ENCODE data around the gene RIMS4. TPM values are rescaled to one million over a fixed set of nuclear protein-coding genes. Genes with fewer than 3 reads are reported as not detected.

The RIMS4 gene
- 0.07 TPM for polyA plus RNA-seq (2013, experiment 1 of 2; ENCODE audit: insufficient read length)
- 0.26 TPM for polyA plus RNA-seq (2013, experiment 2 of 2; ENCODE audit: insufficient read length)

GRCh38 chr20:44810391-44811149 lies at the start of gene RIMS4:
TSS of gene RIMS4 (minus strand) at chr20:44810546. CDS start at chr20:44810271, 275 bp downstream.
- DNase-seq, result no peak

GRCh38 chr20:44858606-44859360 lies 48.4 kb upstream of the RIMS4 start:
- no peak for DNase-seq

- no peak for DNase-seq
Observed at GRCh38 chr20:44856856-44857448, 46.6 kb upstream of the RIMS4 start.

- DNase-seq, result no peak
Observed at GRCh38 chr20:44856442-44856841, 46.1 kb upstream of the RIMS4 start.

GRCh38 chr20:44851545-44851944 lies 41.2 kb upstream of the RIMS4 start:
- DNase-seq, result no peak

GRCh38 chr20:44850837-44851236 lies 40.5 kb upstream of the RIMS4 start:
- DNase-seq, result no peak

- DNase-seq, result no peak
Observed at GRCh38 chr20:44850272-44850671, 39.9 kb upstream of the RIMS4 start.

GRCh38 chr20:44849703-44850102 lies 39.4 kb upstream of the RIMS4 start:
- no peak for DNase-seq

- DNase-seq, result no peak
Observed at GRCh38 chr20:44848254-44849015, 38.1 kb upstream of the RIMS4 start.

- DNase-seq, result no peak
Observed at GRCh38 chr20:44843876-44844275, 33.5 kb upstream of the RIMS4 start.

- DNase-seq, result no peak
Observed at GRCh38 chr20:44841955-44842354, 31.6 kb upstream of the RIMS4 start.

- DNase-seq, result no peak
Observed at GRCh38 chr20:44840826-44841225, 30.5 kb upstream of the RIMS4 start.

- no peak for DNase-seq
Observed at GRCh38 chr20:44839481-44839880, 29.1 kb upstream of the RIMS4 start.

GRCh38 chr20:44838521-44838920 lies 28.2 kb upstream of the RIMS4 start:
- no peak for DNase-seq

GRCh38 chr20:44837946-44838345 lies 27.6 kb upstream of the RIMS4 start:
- DNase-seq, result no peak

GRCh38 chr20:44836601-44837120 lies 26.3 kb upstream of the RIMS4 start:
- no peak for DNase-seq

GRCh38 chr20:44835661-44836221 lies 25.4 kb upstream of the RIMS4 start:
- no peak for DNase-seq

GRCh38 chr20:44835116-44835515 lies 24.8 kb upstream of the RIMS4 start:
- DNase-seq, result no peak

- DNase-seq, result no peak
Observed at GRCh38 chr20:44834693-44835092, 24.3 kb upstream of the RIMS4 start.

- no peak for DNase-seq
Observed at GRCh38 chr20:44833437-44833836, 23.1 kb upstream of the RIMS4 start.

- DNase-seq, result peak; percentile 45
Observed at GRCh38 chr20:44832724-44833123, 22.4 kb upstream of the RIMS4 start.

- DNase-seq, result no peak
Observed at GRCh38 chr20:44830995-44831394, 20.6 kb upstream of the RIMS4 start.
